Measurements from ENCODE around the gene MCF2L2.

MCF2L2 gene

DNA sequence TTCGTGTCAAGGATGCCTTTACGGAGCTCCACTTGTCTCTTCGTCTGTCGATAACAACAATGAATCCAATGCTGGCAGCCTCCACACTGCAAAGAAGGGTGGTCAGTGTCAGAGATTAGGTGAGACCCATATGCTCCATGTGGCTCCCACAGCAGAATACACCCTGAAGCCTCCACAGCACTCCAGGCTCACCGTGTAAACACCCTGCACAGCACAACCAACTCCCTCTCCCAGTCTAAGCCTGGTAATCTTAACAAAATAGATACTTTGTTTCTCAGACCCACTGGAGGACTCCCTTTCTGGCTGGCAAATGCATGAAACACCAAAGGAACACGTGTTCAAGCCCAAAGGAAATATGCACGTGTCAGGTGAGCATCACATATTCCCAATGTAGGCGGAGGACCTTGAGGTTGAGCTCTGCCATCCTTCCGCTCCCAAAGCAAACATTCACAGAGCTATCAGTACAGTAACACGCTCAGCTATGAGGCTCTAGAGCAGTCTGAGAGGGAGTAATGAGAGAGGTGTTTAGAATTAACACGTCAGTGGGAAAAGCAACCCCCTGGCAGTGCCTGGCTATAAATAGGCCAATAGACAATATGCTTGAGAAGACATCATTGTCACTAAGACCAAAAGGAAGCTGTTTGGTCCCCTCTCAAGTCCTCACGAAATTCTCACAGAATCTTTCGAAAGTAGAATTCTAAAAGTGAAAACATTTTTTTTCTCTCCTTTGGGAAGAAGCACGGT, 86.7 kb downstream of the MCF2L2 start:
- Histone ChIP-seq H3K27ac (ENCODE audit: low read depth, low read length) (no peak overlapping the region), H3K36me3 (ENCODE audit: control insufficient read depth, insufficient read depth, low read length) (no peaks in the 10 kb centered on the region; the same call in 1 of the 2 replicates), H3K27me3 (ENCODE audit: control insufficient read depth, insufficient read depth, low read length) (no peaks in the 10 kb centered on the region), H3K9me3 (ENCODE audit: control insufficient read depth, insufficient read depth, low read depth, low read length) (no peaks in the 10 kb centered on the region), H3K9ac (ENCODE audit: low read length) (no peak overlapping the region), H3K4me1 (ENCODE audit: control insufficient read depth, insufficient read depth, low read length) (peaks cover 3% of the 10 kb centered on the region; the same call in 1 of the 2 replicates), H3K4me3 (ENCODE audit: low read depth, low read length) (no peak overlapping the region)

DNA sequence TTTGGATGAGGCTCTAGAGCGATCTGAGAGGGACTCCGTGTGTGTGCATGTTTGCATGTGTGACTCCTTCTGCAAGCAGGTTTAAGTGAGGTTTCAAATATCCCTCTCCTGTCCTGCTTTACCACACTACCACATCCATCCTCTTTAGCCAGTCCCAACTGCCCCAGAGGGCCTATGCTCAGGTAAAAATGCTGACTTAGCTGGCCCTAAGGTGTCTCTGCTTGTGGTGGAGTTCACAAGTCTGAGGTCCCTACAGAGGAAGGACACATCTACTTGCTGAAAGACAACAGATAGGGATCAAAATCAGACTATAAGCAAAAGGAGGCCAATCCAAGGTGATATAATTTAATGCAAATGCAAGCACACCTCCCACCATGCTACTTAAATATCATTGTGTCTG, 88.2 kb downstream of the MCF2L2 start:
- peaks cover 3% of the 10 kb centered on the region; the same call in 1 of the 2 replicates for H3K4me1 ChIP-seq (ENCODE audit: control insufficient read depth, insufficient read depth, low read length)
- H3K36me3 ChIP-seq (ENCODE audit: control insufficient read depth, insufficient read depth, low read length), result no peaks in the 10 kb centered on the region; the same call in 1 of the 2 replicates
- H3K27me3 ChIP-seq (ENCODE audit: control insufficient read depth, insufficient read depth, low read length), result no peaks in the 10 kb centered on the region
- H3K9ac ChIP-seq (ENCODE audit: low read length), result no peak overlapping the region
- no peak overlapping the region for H3K27ac ChIP-seq (ENCODE audit: low read depth, low read length)
- H3K4me3 ChIP-seq (ENCODE audit: low read depth, low read length), result no peak overlapping the region
- H3K9me3 ChIP-seq (ENCODE audit: control insufficient read depth, insufficient read depth, low read depth, low read length), result no peaks in the 10 kb centered on the region

DNA sequence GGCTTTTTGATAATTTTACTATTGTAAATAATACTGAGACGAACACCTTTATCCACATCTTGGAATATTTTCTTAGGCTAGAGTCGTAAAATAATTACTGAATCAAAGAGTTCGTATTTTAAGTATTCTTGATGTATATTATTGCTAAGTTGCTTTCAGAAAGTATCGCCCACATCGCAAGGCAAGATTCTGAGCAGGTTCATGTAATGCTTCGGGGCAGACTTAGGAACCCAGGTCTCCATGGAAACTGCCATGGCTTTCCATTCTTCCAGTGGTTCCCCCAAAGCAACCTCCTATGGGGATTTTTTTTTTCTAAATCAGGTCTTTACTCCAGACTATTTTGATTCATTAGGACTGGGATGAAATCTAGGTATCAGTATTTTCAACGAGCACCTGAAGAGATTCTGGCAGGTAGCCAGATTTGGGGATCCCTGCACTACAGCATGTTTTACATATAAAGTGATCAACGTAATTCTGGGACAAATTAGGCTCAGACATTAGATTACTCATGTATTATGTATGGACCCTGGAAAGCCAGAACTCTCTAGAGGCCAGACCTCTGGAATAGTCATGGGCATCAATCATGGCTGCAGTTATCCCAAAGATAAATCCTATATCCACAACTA, 88.8 kb downstream of the MCF2L2 start:
- no peak overlapping the region for H3K27ac ChIP-seq (ENCODE audit: low read depth, low read length)
- no peak overlapping the region for H3K9ac ChIP-seq (ENCODE audit: low read length)
- H3K4me1 ChIP-seq (ENCODE audit: control insufficient read depth, insufficient read depth, low read length), result peaks cover 3% of the 10 kb centered on the region; the same call in 1 of the 2 replicates
- no peak overlapping the region for H3K4me3 ChIP-seq (ENCODE audit: low read depth, low read length)
- no peaks in the 10 kb centered on the region for H3K27me3 ChIP-seq (ENCODE audit: control insufficient read depth, insufficient read depth, low read length)
- H3K36me3 ChIP-seq (ENCODE audit: control insufficient read depth, insufficient read depth, low read length), result no peaks in the 10 kb centered on the region; the same call in 1 of the 2 replicates
- no peaks in the 10 kb centered on the region for H3K9me3 ChIP-seq (ENCODE audit: control insufficient read depth, insufficient read depth, low read depth, low read length)

DNA sequence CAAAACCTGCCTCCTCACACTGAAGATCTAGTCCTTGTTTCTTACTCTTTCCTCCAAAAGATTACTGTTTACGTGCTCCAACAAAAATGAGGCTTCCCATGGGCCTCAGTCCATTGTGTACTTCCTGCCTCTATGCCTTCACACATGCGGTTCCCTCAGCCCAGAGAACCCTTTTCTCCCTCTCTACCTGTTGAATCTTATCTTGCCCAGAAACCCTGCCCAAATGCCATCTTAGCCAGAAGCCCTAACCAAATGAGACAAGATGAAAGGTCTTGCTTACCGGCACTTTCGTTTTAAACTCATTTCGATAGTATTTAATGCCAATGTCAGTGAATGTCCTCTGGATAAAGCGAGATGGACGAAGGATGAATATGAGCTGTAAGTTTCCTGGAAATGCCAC, 89.9 kb downstream of the MCF2L2 start:
- no peaks in the 10 kb centered on the region for H3K9me3 ChIP-seq (ENCODE audit: control insufficient read depth, insufficient read depth, low read depth, low read length)
- H3K27me3 ChIP-seq (ENCODE audit: control insufficient read depth, insufficient read depth, low read length), result no peaks in the 10 kb centered on the region
- no peak overlapping the region for H3K9ac ChIP-seq (ENCODE audit: low read length)
- H3K36me3 ChIP-seq (ENCODE audit: control insufficient read depth, insufficient read depth, low read length), result no peaks in the 10 kb centered on the region; the same call in 1 of the 2 replicates
- no peak overlapping the region for H3K27ac ChIP-seq (ENCODE audit: low read depth, low read length)
- H3K4me3 ChIP-seq (ENCODE audit: low read depth, low read length), result no peak overlapping the region
- peaks cover 3% of the 10 kb centered on the region; the same call in 1 of the 2 replicates for H3K4me1 ChIP-seq (ENCODE audit: control insufficient read depth, insufficient read depth, low read length)

DNA sequence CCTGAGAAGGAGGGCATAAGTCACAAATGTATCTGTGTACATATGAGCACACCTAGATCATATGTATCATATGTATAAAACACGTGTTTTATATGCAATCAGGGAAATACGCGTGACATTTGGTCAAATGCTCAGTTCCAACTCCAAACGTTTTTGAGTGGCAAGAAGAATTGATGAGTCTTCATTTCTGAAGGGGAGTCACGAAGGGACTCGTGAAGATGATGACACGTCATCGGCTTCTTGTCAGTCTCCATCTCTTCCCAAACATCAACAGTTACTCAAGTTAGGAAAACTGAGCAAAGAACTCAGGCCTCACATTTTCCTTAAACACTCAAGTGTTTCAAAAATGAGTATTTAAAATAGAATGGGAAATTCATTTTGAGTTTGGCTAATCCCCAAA, 95.9 kb downstream of the MCF2L2 start:
- no peak overlapping the region for H3K4me3 ChIP-seq (ENCODE audit: low read depth, low read length)
- H3K9me3 ChIP-seq (ENCODE audit: control insufficient read depth, insufficient read depth, low read depth, low read length), result no peaks in the 10 kb centered on the region
- H3K27me3 ChIP-seq (ENCODE audit: control insufficient read depth, insufficient read depth, low read length), result no peaks in the 10 kb centered on the region
- H3K4me1 ChIP-seq (ENCODE audit: control insufficient read depth, insufficient read depth, low read length), result peaks cover 15% of the 10 kb centered on the region
- no peaks in the 10 kb centered on the region; the same call in 1 of the 2 replicates for H3K36me3 ChIP-seq (ENCODE audit: control insufficient read depth, insufficient read depth, low read length)
- H3K9ac ChIP-seq (ENCODE audit: low read length), result no peak overlapping the region
- H3K27ac ChIP-seq (ENCODE audit: low read depth, low read length), result no peak overlapping the region

DNA sequence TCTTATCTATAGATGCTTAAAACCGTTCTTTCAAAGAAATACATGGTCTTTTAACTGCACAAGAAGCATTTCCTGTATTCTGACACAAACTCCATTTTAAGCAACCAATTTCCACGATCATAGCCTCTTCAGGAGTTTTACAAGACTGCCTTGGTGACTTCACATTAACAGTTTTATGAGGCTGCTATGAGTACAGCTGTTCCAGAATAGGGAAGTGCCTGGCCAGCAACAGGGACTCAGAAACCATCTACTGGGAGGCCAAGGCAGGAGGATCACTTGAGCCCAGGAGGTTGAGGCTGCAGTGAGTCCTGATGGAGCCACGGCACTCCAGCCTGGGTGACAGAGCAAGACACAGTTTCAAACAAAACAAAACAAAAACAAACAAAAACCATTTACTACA, 96.9 kb downstream of the MCF2L2 start:
- no peak overlapping the region for H3K9ac ChIP-seq (ENCODE audit: low read length)
- H3K27ac ChIP-seq (ENCODE audit: low read depth, low read length), result no peak overlapping the region
- H3K4me3 ChIP-seq (ENCODE audit: low read depth, low read length), result no peak overlapping the region
- H3K4me1 ChIP-seq (ENCODE audit: control insufficient read depth, insufficient read depth, low read length), result peaks cover 15% of the 10 kb centered on the region
- no peaks in the 10 kb centered on the region for H3K9me3 ChIP-seq (ENCODE audit: control insufficient read depth, insufficient read depth, low read depth, low read length)
- H3K27me3 ChIP-seq (ENCODE audit: control insufficient read depth, insufficient read depth, low read length), result no peaks in the 10 kb centered on the region
- no peaks in the 10 kb centered on the region for H3K36me3 ChIP-seq (ENCODE audit: control insufficient read depth, insufficient read depth, low read length)

DNA sequence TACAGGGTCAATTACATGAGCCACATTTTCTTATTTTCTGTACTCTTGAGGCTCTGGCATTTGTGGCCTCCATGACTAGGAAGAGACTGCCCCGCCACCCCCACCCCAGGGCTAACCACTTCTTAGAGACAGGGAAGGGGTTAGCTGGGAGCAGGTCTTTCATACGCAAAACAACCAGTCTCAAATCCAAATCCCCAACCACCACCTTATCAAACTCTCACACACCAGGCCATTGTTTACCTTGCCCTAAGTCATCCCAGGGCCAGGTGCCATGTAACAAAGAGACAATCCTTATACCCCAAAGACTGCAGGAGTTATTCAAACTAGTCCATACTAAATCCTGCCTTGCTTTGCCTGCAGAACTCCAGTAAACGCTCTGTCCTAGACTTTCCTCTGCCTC, 97.5 kb downstream of the MCF2L2 start:
- Histone ChIP-seq H3K36me3 (ENCODE audit: control insufficient read depth, insufficient read depth, low read length) (no peaks in the 10 kb centered on the region), H3K9ac (ENCODE audit: low read length) (no peak overlapping the region), H3K27me3 (ENCODE audit: control insufficient read depth, insufficient read depth, low read length) (no peaks in the 10 kb centered on the region), H3K9me3 (ENCODE audit: control insufficient read depth, insufficient read depth, low read depth, low read length) (no peaks in the 10 kb centered on the region), H3K4me1 (ENCODE audit: control insufficient read depth, insufficient read depth, low read length) (peaks cover 15% of the 10 kb centered on the region), H3K4me3 (ENCODE audit: low read depth, low read length) (no peak overlapping the region), H3K27ac (ENCODE audit: low read depth, low read length) (no peak overlapping the region)

DNA sequence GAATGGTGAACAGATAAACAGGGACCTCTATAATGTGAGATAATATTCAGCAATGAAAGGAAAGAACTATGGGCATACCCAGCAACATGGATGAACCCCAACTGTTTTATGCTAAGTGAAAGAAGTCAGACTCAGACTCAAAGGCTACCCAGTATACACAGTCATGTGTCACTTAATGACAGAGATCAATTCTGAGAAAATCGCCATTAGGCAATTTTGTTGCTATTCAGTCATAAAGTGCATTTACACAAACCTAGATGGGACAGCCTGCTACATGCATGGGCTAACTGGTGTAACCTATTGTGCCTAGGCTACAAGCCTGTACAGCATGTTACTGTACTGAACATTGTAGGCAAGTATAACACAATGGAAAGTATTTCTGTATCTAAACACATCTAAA, 98.9 kb downstream of the MCF2L2 start:
- Histone ChIP-seq H3K27ac (ENCODE audit: low read depth, low read length) (no peak overlapping the region), H3K36me3 (ENCODE audit: control insufficient read depth, insufficient read depth, low read length) (no peaks in the 10 kb centered on the region), H3K4me3 (ENCODE audit: low read depth, low read length) (no peak overlapping the region), H3K27me3 (ENCODE audit: control insufficient read depth, insufficient read depth, low read length) (no peaks in the 10 kb centered on the region), H3K4me1 (ENCODE audit: control insufficient read depth, insufficient read depth, low read length) (peaks cover 15% of the 10 kb centered on the region), H3K9me3 (ENCODE audit: control insufficient read depth, insufficient read depth, low read depth, low read length) (no peaks in the 10 kb centered on the region), H3K9ac (ENCODE audit: low read length) (no peak overlapping the region)

DNA sequence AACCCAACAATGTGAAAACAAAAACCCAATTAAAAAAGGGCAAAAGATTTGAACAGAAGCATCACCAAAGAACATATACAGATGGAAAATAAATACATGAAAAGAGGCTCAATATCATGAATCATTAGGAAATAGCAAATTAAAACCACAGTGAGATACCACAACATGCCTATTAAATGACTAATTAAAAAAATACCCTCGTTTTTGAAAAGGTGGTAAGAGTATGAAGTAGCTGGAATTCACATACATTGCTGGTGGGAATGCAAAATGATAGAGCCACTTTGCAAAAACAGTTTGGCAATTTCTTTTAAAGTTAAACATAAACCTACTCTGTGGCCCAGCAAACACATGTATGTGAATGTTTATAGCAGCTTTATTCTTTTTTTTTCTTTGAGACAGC, 99.6 kb downstream of the MCF2L2 start:
- Histone ChIP-seq H3K4me3 (ENCODE audit: low read depth, low read length) (no peak overlapping the region), H3K27ac (ENCODE audit: low read depth, low read length) (no peak overlapping the region), H3K4me1 (ENCODE audit: control insufficient read depth, insufficient read depth, low read length) (peaks cover 15% of the 10 kb centered on the region), H3K9ac (ENCODE audit: low read length) (no peak overlapping the region), H3K27me3 (ENCODE audit: control insufficient read depth, insufficient read depth, low read length) (no peaks in the 10 kb centered on the region), H3K36me3 (ENCODE audit: control insufficient read depth, insufficient read depth, low read length) (no peaks in the 10 kb centered on the region), H3K9me3 (ENCODE audit: control insufficient read depth, insufficient read depth, low read depth, low read length) (no peaks in the 10 kb centered on the region)

DNA sequence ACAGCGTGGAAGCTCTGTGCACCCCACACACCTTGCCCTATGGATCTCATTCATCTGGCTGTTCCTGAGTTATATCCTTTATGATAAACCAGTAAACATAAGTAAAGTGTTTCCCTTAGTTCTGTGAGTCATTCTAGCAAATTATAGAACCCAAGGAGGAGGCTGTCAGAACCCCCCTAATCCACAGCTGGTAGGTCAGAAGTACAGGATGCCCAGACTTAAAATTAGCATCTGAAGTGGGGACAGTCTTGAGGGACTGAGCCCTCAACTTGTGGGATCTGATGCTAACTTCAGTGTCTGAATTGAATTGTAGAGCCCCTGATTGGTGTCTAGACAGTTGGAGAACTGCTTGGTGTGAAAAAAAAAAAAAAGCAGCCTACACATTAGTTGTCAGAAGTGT, 100.3 kb downstream of the MCF2L2 start:
- H3K27ac ChIP-seq (ENCODE audit: low read depth, low read length), result no peak overlapping the region
- no peaks in the 10 kb centered on the region for H3K36me3 ChIP-seq (ENCODE audit: control insufficient read depth, insufficient read depth, low read length)
- no peaks in the 10 kb centered on the region for H3K27me3 ChIP-seq (ENCODE audit: control insufficient read depth, insufficient read depth, low read length)
- H3K9ac ChIP-seq (ENCODE audit: low read length), result no peak overlapping the region
- peaks cover 15% of the 10 kb centered on the region for H3K4me1 ChIP-seq (ENCODE audit: control insufficient read depth, insufficient read depth, low read length)
- H3K9me3 ChIP-seq (ENCODE audit: control insufficient read depth, insufficient read depth, low read depth, low read length), result no peaks in the 10 kb centered on the region
- H3K4me3 ChIP-seq (ENCODE audit: low read depth, low read length), result no peak overlapping the region

DNA sequence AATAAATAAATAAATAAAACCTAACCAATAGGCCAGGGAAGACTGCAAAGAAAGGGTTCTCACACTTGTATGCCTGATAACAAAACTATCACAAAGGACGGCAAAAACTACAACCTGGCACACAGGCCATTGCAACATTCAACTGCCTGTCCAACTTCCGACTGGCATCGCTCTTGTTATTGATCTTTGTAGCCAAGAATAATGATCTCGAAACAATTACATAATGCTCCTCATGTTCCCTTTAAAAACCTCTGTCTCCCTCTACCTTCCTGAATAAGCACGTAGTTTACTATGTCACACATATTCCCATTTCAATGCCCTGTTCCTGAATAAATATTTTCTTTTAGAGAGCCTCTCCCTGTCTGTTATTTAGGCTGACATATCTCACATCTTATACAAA, 101.1 kb downstream of the MCF2L2 start:
- H3K4me1 ChIP-seq (ENCODE audit: control insufficient read depth, insufficient read depth, low read length), result peaks cover 15% of the 10 kb centered on the region
- no peak overlapping the region for H3K9ac ChIP-seq (ENCODE audit: low read length)
- no peak overlapping the region for H3K27ac ChIP-seq (ENCODE audit: low read depth, low read length)
- no peaks in the 10 kb centered on the region for H3K27me3 ChIP-seq (ENCODE audit: control insufficient read depth, insufficient read depth, low read length)
- no peak overlapping the region for H3K4me3 ChIP-seq (ENCODE audit: low read depth, low read length)
- no peaks in the 10 kb centered on the region for H3K36me3 ChIP-seq (ENCODE audit: control insufficient read depth, insufficient read depth, low read length)
- H3K9me3 ChIP-seq (ENCODE audit: control insufficient read depth, insufficient read depth, low read depth, low read length), result no peaks in the 10 kb centered on the region

Measured in HUES6 (cell line).